HG03025 (cell line): ENCODE measurements around the gene PCSK9.
A peak's percentile ranks its signal among the peaks of the same experiment; 100 is the strongest.

Source experiments
- ATAC-seq: cut with Tn5 transposase; IDR thresholded peaks from one replicate; pipeline ENCODE4 v1.9.1; 2021; ENCODE audit warnings: mild to moderate bottlenecking, moderate library complexity; ENCODE audit not compliant: unreplicated experiment, low FRiP score

PCSK9 gene

DNA sequence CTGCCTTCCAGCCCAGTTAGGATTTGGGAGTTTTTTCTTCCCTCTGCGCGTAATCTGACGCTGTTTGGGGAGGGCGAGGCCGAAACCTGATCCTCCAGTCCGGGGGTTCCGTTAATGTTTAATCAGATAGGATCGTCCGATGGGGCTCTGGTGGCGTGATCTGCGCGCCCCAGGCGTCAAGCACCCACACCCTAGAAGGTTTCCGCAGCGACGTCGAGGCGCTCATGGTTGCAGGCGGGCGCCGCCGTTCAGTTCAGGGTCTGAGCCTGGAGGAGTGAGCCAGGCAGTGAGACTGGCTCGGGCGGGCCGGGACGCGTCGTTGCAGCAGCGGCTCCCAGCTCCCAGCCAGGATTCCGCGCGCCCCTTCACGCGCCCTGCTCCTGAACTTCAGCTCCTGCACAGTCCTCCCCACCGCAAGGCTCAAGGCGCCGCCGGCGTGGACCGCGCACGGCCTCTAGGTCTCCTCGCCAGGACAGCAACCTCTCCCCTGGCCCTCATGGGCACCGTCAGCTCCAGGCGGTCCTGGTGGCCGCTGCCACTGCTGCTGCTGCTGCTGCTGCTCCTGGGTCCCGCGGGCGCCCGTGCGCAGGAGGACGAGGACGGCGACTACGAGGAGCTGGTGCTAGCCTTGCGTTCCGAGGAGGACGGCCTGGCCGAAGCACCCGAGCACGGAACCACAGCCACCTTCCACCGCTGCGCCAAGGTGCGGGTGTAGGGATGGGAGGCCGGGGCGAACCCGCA, at the start of gene PCSK9:
PCSK9 (plus strand) TSS at position 207 of the 741 bp plus-strand sequence; CDS start at position 497, 290 bp downstream.
- no peak for ATAC-seq

DNA sequence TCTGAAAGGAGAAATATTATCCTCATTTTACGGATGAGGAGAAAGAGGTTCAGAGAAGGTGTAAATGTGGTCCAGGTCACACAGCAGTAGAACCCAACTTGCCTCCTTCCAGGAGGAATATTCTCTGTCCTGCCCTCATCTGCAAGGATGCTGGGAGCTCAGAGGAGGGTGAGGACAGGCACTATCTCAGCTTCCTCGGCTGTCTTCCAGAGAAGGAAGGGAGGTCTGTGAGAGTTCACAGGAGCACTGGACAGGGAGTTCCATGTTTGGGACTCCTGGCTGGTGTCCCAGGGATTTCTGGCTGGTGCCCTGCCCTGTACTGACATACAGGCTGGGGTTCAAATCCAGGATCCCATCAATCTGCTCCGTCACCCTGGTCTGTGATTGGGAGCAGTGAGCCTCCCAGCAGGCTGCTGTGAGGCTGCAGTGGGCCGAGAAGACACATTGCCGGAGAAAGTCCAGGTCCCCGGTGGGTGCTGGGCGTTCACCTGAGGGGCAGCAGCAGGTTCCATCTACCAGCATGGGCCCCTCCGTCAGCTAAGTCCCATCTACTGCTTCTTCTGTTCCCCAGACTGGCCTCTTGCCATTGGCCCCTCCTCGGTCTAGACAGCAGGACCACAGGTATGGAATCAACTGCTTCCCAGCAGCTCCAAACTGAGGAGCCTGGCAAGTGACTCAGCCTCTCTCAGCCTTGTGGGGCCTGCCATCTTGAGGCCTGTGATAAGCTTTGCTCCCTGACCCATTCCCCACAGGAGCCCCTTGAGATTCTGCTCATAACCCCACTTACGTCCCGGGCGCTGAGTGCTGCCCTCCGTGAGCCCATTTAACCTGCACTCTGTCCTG, 49.2 kb upstream of the PCSK9 start:
- ATAC-seq = no peak

DNA sequence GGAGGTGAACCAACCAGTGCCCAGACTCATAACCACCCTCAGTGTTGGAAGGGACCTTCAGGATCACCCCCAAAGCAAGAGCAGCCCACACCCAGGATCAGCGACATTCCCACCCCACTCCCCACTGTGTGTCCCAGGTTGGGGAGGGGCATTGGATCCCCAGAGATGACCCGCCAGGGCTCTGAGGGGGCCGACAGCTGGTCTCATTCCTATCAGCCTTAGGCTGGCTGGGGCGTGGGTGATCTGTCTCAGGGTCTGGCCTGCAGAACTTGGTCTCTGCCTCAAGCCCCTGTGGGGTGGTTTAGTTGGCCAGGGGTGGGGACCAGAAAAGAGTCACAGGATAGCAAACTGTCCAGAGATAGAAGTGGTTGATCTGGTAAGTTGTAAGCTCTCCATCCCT, 48.4 kb upstream of the PCSK9 start:
- ATAC-seq = no peak

DNA sequence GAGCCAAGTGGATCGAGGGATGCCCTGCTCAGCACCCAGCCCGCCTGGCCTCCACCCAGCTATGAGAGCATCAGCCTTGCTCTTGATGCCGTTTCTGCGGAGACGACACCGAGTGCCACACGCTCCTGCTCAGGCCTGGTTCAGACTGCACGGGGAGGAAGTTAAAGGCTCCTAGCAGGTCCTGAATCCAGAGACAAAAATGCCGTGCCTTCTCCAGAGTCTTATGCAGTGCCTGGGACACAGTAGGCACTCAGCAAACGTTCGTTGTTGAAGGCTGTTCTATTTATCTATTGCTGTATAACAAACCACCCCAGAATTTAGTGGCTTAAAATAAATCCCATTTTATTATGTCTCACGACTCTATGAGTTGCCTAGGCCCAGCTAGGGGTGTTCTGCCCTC, 47.4 kb upstream of the PCSK9 start:
- no peak for ATAC-seq

DNA sequence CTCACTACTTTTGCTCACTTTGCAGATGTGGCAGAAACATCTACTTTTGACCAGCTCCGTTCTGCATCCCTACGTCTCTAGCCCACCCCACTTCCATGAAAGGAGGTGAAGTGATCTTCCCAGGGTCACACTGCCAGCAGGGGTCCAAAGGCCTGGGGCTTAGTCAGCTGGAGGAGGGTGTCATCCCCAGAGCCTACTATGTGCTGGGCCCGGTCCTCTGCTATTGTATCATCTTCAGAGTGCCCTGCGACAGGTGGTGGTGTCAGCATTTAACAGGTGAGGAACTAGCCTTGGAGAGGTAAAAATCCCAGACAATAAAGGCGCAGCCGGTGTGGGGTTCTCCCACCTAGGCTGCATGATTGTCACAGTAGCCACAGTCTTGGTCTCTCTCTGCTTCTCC, 46.2 kb upstream of the PCSK9 start:
- no peak for ATAC-seq

DNA sequence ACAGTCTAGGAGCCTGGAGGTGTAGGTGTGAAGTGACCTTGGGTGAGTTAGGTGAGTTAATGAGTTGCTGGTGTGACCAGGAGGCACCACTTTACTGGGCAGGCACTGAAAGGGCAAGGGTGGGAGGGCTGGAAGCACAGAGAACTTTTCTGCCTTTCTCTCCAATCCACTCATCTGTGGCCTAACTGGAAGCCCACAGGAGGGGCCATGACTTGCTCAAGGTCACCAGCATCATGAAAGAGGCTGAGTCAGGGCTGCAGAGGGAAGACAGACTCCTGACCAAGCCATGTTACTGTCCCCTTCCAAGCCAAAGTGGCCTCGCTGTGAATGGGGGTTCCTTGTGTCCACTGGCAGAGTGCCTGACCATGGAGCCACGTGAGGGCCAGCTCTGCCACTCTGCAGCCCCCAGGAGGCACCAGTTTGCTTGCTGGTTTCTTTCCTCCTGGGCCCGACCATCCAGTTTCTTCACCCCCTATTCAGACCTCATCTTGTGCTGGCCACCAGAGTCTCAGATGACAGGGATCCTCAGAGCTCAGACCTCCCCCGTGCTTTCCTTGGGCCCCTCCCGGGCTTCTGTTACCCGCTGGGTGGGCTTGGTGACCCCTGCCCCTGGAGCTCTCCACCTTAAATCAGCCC, 44.9 kb upstream of the PCSK9 start:
- no peak for ATAC-seq

DNA sequence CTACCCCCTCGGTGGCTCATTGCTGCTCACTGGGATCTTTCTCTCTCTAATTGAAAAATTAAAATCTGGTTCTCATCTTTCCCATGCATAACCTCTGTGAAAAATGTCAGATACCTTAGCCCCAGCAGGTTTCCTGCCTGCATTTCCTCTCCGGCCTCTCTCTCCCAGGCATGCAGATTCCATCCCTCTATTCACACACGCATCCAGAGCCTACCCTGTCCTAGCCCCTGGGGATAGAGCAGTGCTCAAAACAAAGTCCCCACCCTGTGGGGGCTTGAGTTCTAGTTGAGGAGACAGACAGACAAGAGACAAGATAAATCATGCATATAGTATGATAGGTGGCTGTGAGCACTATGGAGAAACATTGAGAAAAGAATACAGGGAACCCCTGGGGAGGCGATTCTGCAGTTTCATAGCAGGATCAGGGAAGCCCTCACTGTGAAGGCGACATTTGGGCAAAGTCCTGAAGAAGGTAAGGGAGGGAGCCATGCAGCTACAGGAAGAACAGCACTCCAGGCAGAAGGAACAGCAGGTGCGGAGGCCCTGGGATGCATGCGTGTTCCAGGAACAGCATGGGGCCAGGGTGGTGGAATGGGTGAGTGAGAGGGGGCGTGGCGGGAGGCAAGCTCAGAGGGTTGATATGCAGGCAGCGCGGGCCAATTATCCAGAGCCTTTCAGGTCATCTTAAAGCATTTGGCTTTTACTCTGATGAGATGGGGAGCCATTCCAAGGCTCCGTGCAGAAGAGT, 44.2 kb upstream of the PCSK9 start:
- ATAC-seq = no peak

DNA sequence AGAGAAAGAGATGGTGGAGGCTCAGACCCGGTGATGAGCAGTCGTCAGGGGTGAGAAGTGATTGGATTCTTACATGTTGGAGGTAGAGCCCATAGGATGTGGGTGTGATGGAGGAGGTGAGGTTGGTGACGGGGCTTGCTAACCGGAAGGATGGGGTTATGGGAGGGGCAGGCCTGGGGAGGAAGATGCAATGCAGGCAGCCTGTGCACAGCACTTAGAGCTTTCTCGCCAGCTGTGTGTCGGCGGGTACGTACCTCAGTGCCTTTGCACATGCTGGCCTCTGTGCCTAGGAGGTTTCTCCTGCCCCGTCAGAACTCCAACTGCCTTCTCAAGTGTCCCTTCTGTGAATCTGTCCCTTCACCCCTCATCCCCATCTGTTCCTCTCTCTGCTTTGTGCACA, 43.5 kb upstream of the PCSK9 start:
- no peak for ATAC-seq

DNA sequence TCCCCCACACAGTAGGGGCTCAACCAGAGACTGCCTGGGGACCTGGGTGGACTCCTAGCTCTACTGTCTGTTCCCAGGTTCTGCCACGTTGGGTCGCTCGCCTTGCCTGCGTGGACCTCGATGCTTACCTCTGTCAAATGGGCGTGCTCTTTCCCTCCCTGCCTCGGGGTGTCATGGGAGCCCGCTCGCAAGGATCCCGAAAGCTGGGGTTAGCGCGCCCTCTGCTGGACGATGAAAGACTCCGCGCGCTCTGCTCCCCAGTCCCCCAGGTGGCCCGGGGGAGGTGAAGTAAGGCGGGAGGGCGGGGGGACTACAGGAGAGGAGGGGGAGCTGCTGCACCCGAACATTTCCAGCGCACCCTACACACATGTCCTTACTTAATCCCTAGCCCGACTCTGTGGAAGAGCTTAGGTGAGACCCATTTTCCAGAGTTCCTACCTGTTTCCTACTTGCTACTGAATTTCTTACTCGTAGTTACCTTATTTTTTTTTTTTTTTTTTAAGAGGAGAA, 42.9 kb upstream of the PCSK9 start:
- ATAC-seq = no peak

DNA sequence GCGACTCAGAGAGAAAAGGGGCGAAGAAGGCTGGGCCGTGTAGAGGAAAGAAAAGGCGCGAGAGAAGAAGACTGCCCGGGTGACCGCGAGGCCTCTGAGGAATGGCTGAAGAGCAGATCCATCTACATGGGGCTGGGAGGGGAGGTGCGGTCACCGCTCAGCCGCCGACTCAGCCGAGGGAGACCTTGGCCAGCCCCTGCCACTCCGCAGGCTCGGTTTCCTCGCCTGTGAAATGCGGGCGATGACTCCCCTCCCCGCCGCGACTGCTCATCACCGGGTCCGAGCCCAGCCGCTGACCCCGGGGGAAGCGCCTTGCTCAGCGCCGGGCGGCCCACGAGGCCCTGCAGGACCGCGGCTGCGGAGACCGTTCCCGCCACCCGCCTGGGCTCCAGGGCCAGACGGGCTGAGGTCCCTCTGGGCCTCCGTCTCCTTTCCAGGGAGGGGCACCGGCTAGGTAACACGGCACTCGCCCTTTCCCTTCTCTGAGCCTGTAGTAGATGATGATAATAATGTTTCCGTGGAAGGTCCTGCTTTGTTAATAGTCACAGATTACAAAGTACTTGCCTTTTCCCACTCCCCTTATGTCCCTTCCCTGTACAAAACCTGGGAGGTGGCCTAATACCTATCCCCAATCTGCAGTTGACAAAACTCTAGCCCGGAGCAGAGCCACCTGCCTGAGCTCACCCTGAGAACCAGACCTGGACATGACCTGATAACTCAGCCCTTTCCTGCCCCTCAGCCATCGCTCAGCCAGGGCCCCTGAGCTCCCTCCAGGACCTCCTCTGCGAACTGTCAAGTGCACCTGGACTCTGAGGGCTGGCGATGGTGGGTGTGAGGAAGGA, 42.3 kb upstream of the PCSK9 start:
- ATAC-seq = no peak

DNA sequence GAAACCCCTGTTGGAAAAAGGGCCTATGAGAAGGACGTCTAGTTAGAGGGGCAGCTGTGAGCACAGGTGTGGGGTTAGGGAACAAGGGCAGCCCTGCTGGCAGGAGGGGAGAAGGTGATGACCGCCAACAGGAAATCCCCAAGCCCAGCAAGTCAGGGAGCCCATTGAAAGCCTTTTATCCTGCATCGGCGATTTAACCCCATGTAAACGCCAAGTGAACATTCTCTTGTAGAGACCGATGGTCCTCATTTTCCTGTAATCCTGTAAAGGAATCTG, 41.7 kb upstream of the PCSK9 start:
- ATAC-seq = no peak

DNA sequence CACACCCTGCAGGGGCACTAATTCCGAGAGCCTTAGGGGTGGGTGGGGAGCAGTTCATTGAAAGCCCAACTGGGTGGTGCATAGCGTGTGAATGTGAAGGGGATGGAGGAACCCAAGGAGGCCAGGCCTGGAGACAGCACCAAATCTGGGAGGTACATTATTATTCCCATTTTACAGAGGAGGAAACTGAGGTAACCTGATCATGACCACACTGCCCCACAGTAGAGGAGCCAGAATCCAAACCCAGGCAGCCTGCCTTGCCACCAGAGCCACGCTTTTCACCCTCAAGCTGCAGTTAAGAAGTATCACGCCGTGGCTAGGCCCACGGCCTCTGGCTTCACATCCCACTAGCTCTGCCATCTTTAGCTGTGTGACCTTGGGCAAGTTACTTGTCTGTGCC, 41.2 kb upstream of the PCSK9 start:
- ATAC-seq = no peak

DNA sequence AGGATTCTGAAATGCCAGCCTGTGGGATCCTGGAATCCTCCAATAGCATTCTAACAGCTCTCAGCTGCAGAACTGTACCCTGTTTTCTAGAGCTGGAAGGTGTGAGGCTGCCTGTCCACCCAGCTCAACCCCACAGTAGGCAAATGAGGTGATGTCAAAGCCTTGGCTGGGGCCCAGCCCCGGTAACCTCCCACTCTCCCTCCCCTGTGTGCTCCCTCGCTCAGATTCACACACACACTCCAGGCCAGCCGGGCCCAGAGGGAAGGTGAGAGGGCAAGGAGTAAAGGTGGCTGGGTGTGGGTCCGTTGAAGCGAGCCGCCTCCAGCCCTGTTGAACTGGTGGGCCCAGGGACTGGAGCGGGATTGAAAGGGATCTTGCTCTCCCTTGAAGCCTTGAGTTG, 40.7 kb upstream of the PCSK9 start, which contains the start of gene BSND:
BSND (plus strand) TSS at position 257 of the 400 bp plus-strand sequence. CDS start 254 bp downstream, outside the sequence.
- peak; percentile 73 for ATAC-seq

DNA sequence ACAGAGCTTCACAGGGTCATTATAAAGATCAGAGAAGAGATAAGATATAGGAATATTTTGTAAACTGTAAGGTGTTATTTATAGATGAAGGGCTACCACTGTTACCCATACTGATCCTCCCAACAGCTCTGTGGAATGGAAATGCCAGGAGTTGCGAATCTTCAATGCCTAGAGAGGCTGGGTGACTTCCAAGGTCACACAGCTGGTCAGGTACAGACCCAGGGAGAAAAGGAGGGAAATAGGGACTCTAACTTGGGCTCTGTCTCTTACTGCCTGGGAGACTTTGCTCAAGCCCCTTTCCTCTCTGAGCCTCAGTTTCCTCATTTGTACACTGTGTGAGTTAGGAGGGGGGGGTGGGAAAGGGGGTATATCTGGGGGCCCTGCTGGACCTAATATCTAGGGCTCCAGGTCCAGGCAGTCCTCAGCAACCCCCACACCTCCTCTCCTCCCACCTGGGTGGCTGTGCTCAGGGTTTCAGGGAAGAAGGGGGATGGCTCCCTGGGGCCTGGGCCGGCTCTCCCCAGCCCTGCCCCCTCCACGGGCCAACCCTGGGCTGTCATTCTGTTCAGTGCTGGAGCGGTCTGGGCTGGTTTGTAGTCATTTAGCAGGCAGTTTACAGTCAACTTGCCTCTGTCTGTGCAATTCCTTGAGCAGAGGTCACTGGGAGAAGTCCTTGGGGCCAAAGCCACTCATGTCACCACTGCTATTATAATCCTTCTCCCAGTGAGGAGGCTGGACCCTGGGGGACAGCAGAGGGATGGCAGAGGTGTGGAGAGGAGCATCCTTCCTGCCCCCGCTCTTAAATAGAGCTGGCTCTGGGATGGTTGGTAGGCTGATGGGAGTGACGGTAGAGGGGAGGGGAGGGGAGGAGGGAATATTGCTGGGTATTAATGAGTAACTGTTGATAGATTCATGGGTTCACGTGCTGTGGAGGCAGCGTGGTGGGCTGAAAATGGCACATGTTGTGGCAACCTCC, 39.0 kb upstream of the PCSK9 start:
- no peak for ATAC-seq

DNA sequence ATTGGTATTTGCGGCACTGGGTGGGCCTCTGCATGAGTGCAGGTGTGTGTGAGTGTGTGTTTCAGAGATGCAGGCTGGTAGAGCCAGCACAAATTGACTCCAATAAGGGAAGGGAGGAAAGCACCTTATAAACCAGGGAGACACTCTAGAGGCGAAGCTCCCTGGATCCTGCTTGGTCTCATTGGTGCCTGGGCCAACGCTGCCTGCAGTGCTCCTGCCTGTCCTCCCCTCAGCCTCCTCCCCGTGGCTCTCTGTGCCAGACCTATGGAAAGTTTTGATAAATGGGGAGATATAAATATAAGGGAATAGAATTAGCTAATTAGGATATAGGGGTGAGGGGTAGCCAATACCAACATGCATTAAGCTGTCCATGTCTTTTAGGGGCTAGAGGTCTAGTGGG, 38.0 kb upstream of the PCSK9 start:
- ATAC-seq = no peak

DNA sequence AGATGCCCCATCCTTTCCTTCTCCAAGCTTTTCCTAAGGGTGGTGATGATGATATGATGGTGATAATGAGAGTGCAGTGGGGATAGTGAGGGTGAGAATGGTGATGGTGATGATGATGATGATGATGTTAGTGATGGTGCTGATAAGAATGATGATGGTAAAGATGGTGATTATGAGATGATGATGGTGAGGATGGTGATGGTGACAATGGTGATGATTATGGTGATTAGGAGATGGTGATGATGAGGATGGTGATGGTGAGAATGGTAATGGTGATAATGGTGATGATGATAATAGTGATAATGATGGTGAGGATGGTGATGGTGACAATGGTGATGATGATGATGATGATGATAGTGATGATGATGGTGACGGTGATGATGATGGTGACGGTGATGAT, 36.7 kb upstream of the PCSK9 start:
- no peak for ATAC-seq

DNA sequence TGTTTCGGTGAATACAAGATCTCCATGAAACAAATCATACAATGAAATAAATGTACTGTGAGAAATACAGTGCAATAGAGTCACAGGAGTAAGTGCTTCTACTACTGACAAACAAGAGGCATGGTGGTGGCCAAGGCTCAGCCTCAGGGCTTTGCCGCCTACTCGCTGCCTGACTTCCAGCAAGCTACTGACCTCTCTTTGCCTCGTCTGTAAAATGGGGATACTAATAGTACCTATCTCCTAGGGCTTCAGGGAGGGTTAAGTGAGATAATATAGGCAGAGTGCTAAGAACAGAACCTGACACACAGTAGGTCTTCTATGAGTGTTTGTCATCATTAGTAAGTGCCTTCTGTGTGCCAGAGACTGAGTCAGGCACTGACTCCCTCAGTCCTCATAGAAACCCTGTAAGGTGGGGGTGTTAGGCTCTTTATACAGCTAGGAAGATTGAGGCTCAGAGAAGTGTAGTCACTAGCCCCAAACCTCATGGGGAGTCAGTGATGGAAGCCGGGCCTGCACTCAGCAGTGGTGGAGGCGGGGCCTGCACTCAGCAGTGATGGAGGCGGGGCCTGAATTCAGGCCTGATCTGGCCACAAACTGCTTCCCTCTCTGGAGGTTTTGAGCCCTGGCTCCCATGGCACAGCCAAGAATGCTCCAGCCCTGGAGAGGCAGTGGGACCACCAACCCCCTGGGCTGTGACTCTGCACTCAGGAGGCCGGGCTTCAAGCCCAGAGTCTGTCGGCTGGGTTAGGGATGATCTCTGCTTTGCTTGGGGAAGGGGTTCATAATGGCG, 33.8 kb upstream of the PCSK9 start:
- ATAC-seq = no peak

DNA sequence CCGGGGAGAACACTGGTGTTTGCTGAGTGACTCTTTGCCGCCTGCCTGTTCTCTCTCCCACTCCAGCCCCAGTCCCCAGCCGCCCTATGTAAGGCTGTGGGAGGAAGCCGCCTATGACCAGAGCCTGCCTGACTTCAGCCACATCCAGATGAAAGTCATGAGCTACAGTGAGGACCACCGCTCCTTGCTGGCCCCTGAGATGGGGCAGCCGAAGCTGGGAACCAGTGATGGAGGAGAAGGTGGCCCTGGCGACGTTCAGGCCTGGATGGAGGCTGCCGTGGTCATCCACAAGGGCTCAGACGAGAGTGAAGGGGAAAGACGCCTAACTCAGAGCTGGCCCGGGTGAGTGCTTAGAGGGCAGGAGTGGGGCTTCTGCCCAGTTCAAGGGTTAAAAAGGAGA, 32.4 kb upstream of the PCSK9 start:
- no peak for ATAC-seq
